Fibroblast of villous mesenchyme (primary cell): ENCODE data around the gene EYS. TPM values are rescaled to one million over a fixed set of nuclear protein-coding genes. Genes with fewer than 3 reads are reported as not detected.

Experiments
- DNase-seq: peaks from one replicate; pipeline ENCODE4 v3.0.0-alpha.2; 2010; ENCODE audit warnings: low read depth
- H3K4me3 ChIP-seq: 2 replicates; pipeline ENCODE4 v1.5.1; 2011; ENCODE audit warnings: low read depth, mild to moderate bottlenecking, low read length
- total RNA-seq: library from RNA; depleted of rRNA; stranded (reverse); fragments of >200 nt; gene quantifications from 2 replicates; pipeline ENCODE4 v1.2.3, GENCODE V29; 2012
- TF ChIP-seq, protein P1 (sequence below): IDR thresholded peaks from 2 replicates; pipeline ENCODE4 v1.5.1; 2012; ENCODE audit warnings: low read depth, mild to moderate bottlenecking, low read length; ENCODE audit not compliant: insufficient read depth

EYS gene
- total RNA-seq, 1 donor, result under 0.01 TPM

DNA sequence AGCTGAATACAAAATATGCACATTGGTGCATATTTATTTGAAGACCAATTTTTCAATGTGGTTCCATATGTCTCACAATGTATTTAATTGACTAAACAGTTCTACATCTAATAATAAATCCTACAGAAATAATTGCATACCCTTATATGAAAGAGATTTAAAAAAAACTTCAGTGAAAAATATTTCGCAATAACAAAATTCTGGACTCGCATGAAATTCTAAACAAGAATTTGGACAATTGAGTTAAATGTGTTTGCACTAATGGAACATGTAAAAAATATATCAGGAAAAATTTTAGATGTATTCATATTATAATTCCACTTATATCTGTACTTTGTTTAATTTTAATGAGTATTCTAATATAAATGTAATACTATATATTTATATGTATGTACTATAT is 1003.1 kb downstream of the EYS start:
- DNase-seq, result no peak
- TF ChIP-seq, protein P1, sequence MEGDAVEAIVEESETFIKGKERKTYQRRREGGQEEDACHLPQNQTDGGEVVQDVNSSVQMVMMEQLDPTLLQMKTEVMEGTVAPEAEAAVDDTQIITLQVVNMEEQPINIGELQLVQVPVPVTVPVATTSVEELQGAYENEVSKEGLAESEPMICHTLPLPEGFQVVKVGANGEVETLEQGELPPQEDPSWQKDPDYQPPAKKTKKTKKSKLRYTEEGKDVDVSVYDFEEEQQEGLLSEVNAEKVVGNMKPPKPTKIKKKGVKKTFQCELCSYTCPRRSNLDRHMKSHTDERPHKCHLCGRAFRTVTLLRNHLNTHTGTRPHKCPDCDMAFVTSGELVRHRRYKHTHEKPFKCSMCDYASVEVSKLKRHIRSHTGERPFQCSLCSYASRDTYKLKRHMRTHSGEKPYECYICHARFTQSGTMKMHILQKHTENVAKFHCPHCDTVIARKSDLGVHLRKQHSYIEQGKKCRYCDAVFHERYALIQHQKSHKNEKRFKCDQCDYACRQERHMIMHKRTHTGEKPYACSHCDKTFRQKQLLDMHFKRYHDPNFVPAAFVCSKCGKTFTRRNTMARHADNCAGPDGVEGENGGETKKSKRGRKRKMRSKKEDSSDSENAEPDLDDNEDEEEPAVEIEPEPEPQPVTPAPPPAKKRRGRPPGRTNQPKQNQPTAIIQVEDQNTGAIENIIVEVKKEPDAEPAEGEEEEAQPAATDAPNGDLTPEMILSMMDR, result no peak
- H3K4me3 ChIP-seq, result no peak overlapping the region

DNA sequence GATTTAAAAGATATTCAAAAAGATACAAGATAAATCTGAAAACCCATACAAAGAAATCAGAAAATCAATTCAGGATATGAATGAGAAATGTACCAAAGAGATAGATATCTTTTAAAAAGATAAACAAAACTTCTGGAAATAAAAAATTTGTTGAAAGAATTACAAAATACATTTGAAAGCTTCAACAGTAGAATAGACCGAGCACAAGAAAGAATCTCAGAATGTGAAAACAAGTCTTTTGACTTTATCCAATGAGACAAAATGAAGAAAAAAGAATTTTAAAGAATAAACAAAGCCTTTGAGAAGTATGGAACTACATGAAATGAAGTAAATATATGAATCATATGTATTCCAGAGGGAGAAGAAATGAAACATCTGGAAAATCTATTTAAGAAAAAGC is 1011.0 kb downstream of the EYS start:
- TF ChIP-seq, protein P1, result no peak
- no peak overlapping the region for H3K4me3 ChIP-seq
- DNase-seq, result no peak

DNA sequence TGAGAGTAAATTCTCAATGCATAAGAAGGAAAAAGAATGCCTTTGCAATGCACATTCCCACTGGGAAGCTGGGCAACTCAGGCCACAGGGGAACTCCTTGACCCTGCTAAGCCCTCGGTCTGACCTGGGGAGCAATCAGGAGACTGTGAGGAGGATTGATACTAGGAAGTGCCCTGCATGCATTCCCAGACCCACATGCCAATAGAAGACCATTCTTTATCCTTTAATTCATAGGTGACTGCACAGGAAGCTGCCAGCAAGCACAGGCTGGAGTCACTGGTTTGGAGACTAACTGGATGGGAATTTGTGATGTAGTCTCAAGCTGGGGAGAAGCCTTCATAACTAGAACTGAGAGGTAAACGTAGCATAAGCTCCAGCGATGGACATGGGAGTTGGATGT is 1012.7 kb downstream of the EYS start:
- no peak for DNase-seq
- H3K4me3 ChIP-seq, result no peak overlapping the region
- TF ChIP-seq, protein P1, result no peak

DNA sequence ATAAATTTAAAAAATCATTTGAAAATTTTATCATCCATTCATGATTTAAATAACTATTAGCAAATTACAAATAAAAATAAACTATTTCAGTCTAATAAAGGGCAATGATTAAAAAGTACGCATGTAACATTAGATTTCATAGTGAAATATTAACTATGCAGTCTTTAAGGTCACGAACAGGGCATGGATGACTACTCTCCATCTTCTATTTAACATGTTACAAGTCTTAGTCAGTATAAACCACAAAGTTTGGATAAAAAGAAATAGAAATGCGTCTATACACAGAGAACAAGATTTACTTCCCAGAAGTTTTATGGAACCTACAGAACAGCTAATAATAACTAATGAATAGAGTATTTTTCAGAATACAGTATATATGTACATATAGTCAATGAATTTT is 1016.0 kb downstream of the EYS start:
- H3K4me3 ChIP-seq, result no peak overlapping the region
- DNase-seq, result no peak
- TF ChIP-seq, protein P1, result no peak

DNA sequence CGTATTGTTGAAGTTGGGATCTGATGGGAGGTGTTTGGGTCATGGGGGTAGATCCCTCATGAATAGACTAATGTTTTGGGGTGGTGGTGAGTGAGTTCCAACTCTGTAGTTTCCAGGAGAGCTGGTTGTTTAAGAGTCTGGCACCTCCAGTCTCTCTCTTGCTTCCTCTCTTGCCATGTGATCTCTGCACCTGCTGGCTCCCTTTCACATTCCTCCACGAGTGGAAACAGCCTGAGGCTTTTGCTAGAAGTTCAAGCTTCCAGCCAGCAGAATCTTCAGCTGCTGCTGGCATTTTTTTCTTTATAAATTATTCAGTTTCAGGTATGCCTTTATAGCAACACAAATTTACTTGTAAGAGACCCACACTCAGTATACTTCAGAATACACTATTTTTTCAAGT is 1021.6 kb downstream of the EYS start:
- no peak for DNase-seq
- TF ChIP-seq, protein P1, result no peak
- no peak overlapping the region for H3K4me3 ChIP-seq

DNA sequence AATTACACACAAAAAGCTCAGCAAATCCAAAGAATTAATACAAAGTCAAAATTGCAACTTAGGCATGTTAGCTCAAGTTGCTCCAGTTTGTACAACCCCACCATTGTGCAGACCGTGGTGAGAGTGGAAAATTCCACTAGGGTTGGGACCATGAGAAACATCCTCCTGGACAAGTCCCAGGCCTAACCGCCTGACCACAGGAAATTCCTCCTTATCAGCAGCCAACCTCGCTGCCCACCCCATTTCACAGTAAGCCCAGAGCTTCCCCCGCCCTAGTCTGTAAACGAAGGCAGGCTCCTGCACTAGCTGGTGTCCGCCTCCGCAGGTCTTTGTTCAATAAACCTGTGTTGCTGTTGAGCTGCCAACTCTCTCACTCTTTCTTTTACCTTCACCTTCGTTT is 1023.3 kb downstream of the EYS start:
- TF ChIP-seq, protein P1, result no peak
- peak; percentile 98 for DNase-seq
- H3K4me3 ChIP-seq, result no peak overlapping the region

DNA sequence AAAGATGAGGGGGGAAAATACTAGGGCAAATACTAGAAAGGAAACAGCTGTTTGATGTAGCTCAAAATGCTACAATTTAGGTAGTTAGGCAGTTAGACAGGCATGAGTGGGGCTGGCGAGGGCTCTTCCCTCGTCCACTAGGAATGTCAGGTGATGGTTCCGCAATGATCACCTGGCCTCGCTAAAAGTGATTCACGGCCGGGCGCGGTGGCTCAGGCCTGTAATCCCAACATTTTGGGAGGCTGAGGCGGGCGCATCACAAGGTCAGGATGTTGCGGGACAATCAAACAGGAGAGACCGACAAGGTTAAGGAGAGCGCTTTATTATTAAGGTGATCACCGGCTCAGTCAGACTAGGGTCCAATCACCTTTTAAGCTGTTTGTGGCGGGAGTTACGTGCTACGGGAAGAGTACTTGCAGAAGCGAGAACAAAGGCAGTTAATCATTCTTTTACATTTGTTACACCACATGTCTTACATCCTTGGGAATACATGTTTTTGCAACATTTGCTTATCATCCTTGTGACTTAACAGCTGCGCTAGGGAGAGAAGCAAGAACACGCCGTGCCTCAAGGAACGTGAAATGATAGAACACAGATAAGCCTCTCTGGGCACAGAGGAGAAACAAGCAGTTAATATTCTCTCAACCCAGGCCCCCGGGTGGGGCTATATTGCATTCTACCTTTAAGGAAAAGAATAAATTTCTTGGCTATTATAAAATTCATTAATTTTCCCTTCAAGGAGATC is 1025.4 kb downstream of the EYS start:
- peak; percentile 83 for DNase-seq
- H3K4me3 ChIP-seq, result no peak overlapping the region
- TF ChIP-seq, protein P1, result no peak
